Hematopoietic multipotent progenitor cell treated with erythropoietin and hydrocortisone succinate and interleukin-3 and kit ligand, for 17 days (in vitro differentiated cells): Measurements from ENCODE around the gene CLINT1.
"Not testable (repeated sequence)": the region's sequence is repeated elsewhere in the genome, so short reads cannot be mapped to it uniquely, and the experiment has no call there.

ENCODE experiments used
- DNase-seq: peaks from one replicate; pipeline ENCODE4 v3.0.0-alpha.2; 2015; ENCODE audit warnings: low spot score

Gene CLINT1

DNA sequence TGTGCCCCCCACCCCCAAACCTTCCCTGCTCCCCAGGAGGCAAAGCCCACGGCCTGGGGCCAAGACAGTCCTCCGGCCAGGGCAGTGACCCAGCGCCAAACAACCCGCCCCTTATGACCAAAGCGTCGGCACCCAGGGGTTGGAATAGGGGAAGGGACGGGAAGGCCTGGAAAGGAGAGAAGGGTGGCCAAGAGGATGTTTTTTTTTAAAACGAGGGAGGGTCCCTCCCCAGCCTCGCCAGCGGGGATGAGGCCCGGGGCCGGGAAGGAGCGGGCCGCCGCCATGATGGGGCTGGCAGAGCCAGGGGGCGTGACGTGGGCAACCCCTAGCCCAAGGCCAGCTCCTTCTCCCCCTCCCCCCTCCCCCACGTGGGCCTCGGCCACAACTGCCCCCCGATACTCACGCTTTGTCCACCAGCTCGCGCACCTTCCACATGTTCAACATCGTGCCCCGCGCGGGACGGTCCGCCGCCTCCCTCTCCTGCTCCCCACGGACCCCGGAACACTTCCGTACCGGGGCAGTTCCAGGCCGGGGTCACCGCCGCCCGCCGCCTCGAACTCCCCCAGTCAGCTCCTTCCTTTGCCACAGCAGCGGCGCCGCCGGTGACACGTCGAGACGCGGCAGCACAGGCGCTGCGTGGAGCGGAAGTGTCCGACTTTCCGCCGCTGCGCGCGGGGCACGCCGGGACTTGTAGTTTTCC lies at the start of gene CLINT1:
CLINT1 (minus strand) TSS at position 619 of the 700 bp plus-strand sequence; CDS start at position 444, 175 bp downstream.
- peak; percentile 85 for DNase-seq

DNA sequence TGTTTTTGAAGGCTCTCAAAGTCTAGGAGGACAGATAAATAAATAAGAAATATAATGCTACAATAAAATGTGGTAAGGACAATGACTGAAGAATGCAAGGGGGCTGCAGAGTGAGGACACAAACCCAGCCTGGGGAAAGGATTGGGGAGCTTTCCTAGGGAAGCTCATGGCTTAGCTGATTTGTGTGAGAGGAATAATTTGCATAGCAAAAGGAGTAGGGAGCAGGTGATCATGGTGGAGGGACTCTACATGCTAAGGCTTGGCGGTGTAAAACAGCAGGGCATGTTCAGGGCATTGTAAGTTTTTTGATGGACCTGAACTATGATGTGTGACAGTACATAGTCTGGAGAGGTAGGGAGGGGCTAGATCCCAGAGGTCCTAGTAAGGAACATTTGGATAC lies 49.5 kb upstream of the CLINT1 start:
- no peak for DNase-seq

DNA sequence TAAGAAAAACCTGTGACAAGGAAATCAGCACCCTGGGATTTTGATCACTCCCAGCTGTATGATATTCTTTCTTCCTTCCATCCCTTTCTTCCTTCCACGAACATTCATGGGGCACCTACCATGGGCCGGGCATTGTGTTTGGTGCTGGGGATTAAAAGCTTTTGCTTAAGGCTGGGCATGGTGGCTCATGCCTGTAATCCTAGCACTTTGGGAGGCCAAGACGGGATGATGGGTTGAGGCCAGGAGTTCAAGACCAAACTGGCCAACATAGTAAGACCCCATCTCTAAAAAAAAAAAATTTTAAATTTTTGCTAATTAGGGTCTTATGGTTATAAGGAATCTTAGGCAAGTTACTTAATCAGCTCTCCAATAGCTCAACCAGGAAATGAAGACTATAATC lies 48.5 kb upstream of the CLINT1 start:
- DNase-seq = no peak

DNA sequence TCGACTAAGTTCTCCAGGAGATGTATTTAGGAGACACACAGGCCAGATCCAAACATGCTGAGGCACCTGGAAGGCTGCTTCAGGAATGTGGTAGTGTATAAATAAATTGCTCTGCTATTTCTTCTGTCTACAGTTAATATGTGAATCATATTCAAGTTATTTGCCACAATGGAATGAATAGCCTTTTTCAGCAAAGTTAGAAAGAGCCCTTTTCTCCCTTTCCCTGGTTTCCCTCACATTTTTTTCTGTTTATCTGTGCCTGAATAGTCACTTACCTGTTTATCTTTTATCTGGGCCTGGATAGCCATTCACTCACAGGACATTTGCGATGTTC lies 44.1 kb upstream of the CLINT1 start:
- DNase-seq = no peak

GRCh38 chr5:157902449-157903116 lies 43.6 kb upstream of the CLINT1 start:
- no peak for DNase-seq

- no peak for DNase-seq
Observed at GRCh38 chr5:157900644-157901043, 41.7 kb upstream of the CLINT1 start.

DNA sequence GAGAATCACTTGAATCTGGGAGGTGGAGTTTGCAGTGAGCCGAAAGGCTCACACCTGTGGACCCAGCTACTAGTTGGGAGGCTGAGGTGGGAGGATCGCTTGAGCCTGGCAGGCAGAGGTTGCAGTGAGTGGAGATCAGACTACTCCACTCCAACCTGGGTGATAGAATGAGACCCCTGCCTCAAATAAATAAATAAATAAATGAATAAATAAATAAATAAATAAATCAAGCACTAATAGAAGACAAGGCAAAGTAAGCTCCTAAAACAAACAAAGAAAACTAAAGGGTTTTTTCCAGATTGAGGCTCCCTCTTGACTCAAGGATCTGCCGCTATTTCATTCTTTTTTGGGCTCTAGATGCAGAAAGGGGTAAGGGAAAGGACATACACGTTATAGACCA lies 34.7 kb upstream of the CLINT1 start:
- DNase-seq = no peak

- DNase-seq = no peak
Observed at GRCh38 chr5:157892974-157893373, 34.0 kb upstream of the CLINT1 start.

DNA sequence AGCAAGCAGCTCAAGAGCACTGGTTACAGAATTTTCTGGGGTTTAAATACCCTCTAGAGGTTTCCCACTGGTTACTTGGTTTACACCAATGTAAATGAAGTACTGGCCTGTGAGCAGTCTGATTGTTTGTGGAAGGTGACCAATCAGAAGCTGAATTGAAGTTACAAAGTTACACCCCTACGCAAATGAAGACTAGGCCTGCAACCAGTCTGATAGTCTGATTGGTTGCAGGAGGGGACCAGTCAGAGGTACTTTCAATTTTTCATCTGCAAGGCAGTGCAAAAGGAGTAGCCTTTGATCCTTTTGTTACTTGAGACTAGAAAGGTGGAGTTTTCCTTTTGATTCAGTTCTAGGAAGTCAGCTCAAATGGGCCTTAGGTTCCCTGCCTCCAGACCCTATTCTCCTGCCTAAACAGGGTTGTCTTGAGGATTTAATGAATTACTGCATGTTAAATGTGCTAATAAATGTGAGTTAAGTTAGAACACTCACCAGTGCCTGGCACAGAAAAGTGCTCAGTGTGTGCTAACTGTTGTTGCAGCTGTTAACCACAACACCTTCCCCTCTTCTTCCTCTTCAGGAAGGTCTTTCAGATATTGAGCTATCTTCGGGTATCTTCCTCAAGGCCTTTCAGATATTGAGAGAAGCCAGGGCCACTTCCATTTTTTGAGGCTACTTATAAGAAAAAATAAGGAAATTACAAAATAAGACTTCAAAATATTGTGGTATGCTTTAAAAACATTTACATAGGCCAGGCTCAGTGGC lies 32.1 kb upstream of the CLINT1 start:
- DNase-seq = no peak

GRCh38 chr5:157888814-157889532 lies 30.0 kb upstream of the CLINT1 start:
- DNase-seq = no peak

DNA sequence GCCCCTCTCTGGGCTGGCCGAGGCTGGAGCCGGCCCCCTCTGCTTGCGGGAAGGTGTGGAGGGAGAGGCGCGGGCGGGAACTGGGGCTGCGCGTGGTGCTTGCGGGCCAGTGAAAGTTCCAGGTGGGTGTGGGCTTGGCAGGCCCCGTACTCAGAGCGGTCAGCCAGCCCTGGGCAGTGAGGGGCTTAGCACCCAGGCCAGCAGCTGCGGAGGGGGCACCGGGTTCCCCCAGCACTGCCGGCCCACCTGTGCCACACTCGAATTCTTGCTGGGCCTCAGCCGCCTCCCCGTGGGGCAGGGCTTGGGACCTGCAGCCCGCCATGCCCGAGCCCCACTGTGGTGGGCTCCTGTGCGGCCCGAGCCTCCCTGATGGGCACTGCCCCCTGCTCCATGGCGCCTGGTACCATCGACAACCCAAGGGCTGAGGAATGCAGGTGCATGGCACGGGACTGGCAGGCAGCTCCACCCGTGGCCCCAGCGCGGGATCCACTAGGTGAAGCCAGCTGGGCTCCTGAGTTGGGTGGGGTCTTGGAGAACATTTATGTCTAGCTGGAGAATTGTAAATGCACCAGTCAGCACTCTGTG lies 27.9 kb upstream of the CLINT1 start:
- no peak for DNase-seq

- not testable (repeated sequence) for DNase-seq
Observed at GRCh38 chr5:157885051-157885450, 26.1 kb upstream of the CLINT1 start.

DNA sequence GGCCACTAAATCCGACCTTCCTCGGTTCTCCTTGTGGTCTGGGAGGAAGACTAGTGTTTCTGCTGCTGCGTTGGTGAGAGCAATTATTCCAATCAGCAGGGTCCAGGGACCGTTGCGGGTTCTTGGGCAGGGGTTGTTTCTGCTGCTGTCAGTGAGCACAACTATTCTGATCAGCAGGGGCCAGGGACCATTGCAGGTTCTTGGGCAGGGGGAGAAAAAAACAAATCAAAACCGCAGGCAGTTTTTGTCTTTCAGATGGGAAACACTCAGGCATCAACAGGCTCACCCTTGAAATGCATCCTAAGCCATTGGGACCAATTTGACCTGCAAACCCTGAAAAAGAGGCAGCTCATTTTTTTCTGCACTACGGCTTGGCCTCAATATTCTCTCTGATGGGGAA lies 22.6 kb upstream of the CLINT1 start:
- DNase-seq = not testable (repeated sequence)

DNA sequence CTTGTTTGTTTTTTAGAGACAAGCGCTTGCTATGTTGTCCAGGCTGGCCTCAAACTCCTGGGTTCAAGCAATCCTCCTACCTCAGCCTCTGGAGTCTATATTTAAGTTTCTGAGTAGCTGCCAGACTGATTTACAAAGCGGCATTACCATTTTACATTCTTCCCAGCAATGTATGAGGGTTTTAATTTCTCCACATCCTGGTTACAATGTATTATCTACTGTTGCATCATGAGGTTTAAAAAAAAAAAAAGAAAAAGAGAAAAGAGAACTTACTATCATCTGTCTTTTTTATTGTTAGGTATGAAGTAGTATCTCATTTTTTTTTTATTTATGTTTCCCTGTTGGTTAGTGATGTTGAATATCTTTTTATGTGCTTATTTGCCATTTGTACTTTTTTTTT lies 18.9 kb upstream of the CLINT1 start:
- DNase-seq = no peak

DNA sequence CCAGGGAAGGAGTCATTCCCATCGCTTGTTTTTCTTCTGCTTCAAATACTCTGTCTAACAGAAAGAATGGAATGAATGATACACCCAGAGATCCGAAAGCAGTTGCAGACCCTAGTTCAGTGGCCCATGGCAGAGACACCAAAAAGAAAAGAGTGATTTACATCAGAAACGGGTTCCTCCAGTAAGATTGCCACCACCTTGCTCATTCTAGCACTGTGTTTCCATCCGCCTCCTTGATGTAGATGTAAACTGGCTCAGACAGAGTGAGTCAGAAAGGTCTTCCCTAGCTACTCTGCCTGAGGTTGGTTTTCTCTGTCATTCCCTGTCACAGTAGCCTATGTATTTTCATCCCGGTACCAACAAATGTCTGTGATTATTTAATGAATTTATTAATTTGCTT lies 15.9 kb upstream of the CLINT1 start:
- no peak for DNase-seq

DNA sequence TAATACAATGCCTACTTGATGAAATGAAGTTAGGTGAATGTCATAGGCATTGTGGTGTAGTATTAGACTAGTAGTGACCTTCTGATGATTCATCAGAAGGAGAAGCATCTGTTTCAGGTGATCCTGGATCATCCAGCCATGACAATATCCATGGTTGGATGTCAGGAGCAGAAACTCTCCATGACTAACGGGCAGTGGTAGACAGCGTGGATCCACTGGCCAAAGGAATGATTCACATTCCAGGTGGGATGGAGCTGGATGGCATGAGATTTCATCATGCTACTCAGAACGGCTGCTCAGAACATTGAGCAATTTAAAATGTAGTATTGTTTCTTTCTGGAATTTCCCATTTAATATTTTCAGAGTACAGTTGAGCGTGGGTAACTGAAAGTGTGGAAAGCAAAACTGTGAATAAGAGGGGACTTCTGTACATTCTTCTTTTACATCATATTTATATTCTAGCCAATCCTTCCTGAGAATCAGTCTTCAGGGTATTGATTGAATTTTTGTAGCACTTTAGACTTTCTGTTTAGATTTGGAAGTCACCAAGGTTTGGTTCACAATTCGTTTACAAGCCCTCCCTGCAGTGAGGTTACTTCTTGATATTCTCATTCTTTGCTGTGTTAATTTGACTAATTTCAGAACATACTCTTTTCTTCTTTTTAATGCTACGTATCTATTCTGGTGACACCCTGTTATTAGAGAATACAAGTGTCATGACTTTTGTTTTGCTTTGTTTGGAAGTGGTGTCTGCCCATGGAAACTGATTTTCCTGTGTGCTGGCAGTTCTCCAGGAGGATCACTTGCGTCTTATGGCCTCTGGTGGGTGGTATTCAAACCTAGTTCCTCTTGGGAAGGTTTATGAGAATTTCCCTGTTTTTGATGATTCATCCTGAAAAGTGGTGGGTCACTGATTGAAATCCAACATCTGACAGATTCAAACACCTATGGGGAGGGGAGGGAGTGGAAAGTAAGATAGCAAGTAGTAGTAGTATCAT lies 12.2 kb upstream of the CLINT1 start:
- DNase-seq = no peak

- DNase-seq = no peak
Observed at GRCh38 chr5:157867751-157868387, 8.9 kb upstream of the CLINT1 start.

GRCh38 chr5:157866536-157866935 lies 7.6 kb upstream of the CLINT1 start:
- DNase-seq = no peak

DNA sequence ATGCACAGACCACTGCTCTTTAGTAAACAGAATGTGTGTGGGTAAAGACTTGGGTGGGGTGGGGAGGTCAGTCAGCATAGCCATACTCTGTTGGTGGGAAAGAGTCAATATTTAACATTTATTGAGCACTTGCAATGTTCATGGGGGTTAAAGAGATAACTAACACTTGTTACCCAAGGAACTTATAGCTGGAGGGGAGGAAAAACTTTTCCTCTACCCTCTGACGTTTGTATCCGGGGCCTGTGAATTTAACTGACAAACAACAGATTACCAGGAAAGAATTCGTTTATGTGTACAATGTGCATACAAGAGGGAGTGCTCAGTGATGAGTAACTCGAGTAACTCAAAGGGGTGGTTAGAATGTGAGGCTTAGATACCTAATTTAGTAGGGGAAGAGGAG lies 6.8 kb upstream of the CLINT1 start:
- DNase-seq = no peak

- DNase-seq = no peak
Observed at GRCh38 chr5:157864067-157864466, 5.1 kb upstream of the CLINT1 start.
